GM18505 (cell line): ENCODE results near the gene TTF1.

Source experiments
- ATAC-seq: cut with Tn5 transposase; IDR thresholded peaks from one replicate; pipeline ENCODE4 v1.9.1; 2021; ENCODE audit not compliant: unreplicated experiment
- POLR2A ChIP-seq: IDR thresholded peaks from 4 replicates; pipeline ENCODE4 v1.6.1; 2011; ENCODE audit warnings: borderline replicate concordance; ENCODE audit not compliant: insufficient read depth, insufficient read length; ENCODE audit errors: extremely low read depth

Gene TTF1

DNA sequence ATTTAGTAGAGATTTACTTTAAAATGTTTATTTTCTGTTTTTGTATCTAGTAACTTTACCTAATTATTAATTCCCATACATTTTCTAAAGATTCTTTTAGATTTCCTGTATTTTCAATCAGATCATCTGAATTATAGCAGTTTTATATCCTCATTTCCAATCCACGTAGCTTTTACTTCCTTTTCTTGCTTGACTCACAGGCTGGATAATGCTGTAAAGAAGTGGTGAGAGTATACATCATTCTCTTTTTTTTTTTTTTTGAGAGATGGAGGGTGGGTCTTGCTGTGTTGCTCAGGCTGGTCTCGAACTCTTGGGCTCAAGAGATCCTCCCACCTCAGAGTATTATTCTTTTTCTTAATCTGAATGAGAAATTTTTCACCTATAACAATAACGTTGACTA lies 40.7 kb downstream of the TTF1 start:
- ATAC-seq: no peak
- TF ChIP-seq POLR2A: no peak

DNA sequence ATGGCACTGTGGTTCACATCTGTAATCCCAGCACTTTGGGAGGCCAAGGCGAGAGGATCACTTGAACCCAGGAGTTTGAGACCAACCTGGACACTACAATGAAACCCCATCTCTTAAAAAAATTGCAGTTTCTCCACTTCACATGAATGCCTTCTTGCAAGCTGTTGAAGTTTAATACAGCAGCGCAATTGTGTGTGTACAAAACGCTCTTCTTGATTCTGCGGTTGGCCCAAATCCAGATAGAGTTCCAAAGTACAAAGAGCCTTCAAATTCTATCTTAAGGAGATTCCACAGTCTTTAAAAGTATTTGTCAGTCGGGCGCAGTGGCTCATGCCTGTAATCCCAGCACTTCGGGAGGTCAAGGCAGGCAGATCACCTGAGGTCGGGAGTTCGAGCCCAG lies 42.6 kb downstream of the TTF1 start:
- ATAC-seq: no peak
- no peak for TF ChIP-seq POLR2A

DNA sequence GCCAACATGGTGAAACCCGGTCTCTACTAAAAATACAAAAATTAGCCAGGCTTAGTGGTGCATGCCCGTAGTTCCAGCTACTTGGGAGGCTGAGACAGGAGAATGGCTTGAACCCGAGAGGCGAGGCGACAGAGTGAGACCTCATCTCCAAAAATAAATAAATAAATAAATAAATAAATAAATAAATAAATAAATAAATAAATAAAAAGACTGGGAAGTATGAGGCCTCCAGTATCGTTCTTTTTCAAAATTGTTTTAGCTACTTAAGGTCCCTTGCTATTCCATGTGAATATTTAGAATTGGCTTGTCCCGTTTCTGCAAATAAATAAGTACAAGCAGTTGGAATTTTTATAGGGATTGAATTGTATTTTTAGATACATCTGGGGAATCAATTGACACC lies 48.9 kb downstream of the TTF1 start:
- no peak for TF ChIP-seq POLR2A
- no peak for ATAC-seq

DNA sequence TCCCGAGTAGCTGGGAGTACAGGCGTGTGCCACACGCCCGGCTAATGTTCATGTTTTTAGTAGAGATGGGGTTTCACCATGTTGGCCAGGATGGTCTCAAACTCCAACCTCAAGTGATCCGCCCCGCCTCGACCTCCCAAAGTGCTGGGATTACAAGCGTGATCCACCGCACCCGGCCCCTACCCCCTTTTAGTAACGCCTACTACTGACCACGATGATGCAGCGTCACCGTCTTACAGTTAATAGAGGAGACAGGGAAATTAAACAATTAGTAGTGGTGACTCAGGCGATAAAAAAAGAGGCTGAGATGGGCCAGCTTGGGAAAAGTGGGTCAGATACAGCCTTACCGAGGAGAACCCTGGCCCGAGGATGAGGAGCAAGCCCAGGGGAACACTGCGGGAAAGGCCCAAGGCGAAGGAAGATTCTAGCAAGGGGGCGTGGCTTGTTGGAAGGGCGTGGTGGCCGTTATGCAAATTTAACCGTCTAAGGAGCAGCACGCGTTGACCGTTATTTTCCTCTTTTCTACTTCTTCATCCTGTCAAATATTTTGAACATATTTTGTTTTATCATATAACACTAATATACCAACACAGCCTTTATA lies 50.2 kb downstream of the TTF1 start:
- no peak for ATAC-seq
- no peak for TF ChIP-seq POLR2A

DNA sequence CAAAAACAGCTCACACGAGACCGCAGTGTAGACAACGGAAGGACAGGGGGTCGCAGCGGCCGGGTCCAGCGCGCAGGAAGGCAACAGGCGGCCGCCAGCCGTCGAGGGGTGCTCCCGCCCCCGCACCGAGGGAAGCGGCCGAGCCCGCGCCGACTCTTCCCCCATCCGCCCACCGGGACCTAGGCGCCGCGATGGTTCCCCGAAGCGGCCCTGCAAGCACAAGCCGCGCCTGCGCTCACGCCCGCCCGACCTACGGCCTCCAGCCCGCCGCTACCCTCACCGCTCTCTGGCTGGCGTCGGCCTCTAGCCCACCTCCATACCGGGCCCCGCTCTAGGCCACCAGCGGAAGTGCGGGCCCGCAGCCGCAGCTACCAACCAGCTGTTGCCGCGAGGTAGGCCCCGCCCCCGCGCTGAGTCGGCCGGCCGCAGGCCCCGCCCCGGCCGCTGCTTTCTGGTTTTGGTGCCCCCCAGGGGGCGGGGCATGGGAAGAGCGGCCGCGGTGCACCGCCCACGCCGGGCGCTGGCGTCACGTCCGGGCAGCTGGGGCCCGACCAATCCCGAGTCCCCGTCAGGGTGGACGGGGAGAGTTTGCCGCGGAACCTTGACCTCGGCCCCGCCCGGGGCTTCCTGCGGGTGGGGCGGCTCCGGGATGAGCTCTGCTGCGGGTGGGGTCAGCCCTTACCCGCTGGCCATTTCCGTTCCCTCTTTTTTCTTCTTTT lies 51.8 kb downstream of the TTF1 start, which contains the start of gene SETX:
SETX (minus strand) TSS at position 350 of the 719 bp plus-strand sequence. CDS start 5,558 bp downstream, outside the sequence.
- peak; percentile 98 for TF ChIP-seq POLR2A
- ATAC-seq: peak; percentile 84

DNA sequence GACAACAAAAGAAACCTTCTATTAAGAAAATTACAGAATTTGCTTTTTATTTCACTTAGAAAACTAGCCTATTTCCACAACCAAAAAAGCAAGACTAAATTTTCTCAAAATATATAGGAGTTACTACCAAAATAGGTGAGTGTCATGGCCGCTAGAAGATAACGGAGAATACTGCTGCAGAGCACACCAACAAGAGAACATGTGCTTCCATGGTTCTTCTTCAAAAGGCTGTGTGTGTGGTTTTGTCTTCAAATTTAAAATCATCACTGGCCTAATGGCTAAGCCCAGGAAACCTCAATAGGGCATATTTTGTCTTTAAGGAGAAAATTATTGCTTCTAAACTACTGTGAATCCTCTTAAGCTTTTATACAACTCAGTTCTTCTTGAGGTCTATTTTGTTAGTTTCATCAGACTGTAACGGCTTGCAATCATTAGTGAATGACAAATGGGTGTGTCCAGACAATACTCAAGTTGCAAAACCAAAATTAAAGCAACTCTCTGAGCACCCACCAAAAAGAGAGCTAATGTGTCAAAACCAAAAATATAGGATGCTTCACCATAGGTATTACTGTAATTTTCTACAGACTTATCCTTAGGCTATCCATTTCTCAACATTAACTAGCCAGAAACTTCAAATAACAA lies 55.1 kb downstream of the TTF1 start:
- no peak for ATAC-seq
- TF ChIP-seq POLR2A: peak; percentile 7

DNA sequence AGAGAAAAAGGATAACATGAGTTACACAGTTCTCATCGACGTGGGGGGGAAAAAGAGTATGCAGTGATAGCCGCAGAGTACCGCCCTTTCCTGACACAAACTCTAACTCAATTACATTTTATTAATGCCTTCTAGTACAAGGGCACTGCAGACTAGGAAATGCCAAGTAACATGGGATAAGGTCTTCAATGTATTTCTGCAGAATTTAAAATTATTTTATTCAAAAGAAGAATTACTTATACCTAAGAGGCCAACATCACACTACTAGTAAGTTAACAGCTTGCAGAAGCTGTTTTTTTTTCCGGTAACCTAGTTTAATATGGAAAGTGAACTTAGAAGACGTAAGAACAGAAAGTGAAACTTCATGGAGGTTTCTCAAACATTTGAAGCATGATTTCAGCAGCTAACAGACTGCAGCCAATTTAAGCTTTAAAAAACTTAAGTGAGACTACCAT lies 55.8 kb downstream of the TTF1 start:
- no peak for ATAC-seq
- no peak for TF ChIP-seq POLR2A

DNA sequence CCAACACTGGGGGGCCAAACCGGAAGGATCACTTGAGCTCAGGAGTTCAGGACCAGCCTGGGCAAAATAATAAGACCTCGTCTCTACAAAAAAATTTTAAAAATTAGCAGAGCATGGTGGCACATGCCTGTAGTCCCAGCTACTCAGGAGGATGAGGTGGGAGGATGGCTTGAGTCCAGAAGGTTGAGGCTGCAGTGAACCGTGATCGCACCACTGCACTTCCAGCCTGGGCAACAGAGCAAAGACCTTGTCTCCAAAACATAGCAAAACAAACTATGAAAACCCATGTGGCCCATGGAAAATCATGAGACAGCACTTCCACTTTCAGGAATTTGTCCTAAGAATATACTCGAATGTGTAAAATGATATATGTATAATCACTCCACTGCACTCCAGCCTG lies 58.0 kb downstream of the TTF1 start:
- TF ChIP-seq POLR2A: no peak
- ATAC-seq: no peak

DNA sequence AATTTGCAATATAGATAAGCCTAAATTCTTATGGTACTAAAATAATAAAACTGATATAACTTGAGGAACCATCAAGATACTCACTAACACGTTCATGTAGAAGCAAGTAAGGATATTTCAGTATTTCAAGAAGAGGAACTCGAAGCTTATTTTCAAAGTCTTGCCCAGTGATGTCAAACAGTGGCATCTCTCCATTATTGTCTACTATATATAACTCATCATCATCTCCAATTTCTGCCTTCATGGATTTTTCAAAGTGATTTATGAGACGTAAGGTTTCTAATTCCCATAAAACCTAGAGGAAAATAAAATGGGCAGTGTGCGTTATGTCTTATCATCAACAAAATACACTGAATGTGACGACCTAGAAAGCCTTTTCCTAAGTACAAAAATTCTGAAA lies 60.5 kb downstream of the TTF1 start:
- TF ChIP-seq POLR2A: no peak
- no peak for ATAC-seq

DNA sequence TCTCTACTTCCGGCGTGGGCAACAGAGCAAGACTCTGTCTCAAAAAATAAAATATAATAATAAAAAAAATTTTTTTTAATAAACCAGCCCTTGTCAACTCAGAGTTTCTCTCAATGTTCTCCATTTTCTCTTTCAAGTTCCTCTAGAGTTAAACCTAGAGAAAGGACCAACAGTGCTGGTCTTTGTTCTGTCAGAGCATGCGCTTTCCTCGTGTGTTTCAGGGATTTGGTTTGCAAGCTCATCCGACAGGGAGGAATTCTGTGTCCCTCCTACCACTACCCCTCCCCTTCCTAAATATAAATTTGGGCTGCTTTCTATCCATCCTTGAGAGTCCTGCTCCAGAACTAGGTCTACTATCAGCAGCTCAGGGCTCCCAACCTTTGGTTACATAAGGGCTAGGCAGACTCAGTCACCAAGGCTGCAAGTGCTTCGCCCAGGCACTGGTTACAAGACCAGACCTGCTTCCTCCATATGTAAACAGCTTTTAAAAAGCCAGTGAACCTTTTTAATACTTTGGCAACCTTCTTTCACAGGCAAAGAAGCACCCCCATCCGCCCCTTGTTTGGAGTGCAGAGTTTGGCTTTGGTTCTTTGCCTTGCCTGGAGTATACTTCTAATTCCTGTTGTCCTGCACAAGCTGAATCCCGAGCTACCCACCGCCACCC lies 65.3 kb downstream of the TTF1 start:
- TF ChIP-seq POLR2A: no peak
- no peak for ATAC-seq

DNA sequence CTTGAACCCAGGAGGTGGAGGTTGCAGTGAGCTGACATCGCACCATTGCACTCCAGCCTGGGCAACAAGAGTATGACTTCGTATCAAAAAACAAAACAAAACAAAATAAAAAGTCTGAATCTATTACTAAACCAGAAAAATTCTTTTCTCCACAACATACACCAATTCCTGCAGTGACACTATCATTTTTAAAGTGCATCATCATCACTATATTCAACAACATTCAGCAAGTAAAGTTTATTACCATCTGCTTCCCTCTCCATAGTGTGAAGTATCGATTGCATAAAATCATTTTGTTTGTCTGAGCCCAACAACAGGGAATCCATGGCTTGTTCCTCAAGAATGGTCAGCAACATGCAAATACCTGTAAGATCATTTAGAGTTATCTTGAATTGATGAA lies 72.3 kb downstream of the TTF1 start:
- no peak for TF ChIP-seq POLR2A
- ATAC-seq: no peak

DNA sequence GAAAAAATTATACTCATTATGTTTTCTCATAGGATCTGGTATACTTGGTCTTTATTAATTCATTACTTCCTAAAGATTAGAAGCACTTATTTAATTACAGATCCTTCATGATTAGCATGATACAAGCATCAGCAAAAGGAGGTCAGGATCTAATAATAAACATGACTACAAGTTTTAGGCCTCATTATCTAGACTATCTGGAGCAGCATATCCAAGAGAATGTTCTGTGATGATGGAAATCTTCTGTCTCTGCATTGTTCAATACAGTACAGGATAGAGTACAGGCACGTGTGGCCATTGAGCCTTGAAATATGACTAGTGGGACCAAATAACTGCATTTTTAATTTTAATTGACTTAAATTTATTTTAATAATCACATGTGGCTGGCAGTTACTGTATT lies 73.1 kb downstream of the TTF1 start:
- TF ChIP-seq POLR2A: no peak
- no peak for ATAC-seq

DNA sequence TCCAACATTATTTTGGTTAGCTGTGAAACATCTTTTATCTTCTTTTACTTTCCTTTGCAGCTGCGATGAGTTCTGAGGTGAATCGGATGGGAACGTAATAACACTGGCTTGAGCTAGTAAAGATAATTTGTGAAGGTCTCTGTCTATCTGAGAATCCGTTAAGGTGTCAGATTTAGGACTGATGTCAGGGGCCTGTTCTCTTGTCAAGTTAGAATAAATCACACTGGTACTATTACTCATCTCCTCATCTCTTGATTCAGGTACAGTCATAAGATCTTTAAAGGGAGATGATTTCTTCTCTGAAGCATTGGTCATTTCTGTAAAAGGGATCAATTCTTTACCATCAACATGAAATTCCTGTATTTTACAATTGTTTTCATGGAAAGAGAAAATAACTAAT lies 78.1 kb downstream of the TTF1 start:
- ATAC-seq: no peak
- no peak for TF ChIP-seq POLR2A
